Measurements from ENCODE around the gene BMF. TPM values are rescaled to one million over a fixed set of nuclear protein-coding genes. Genes with fewer than 3 reads are reported as not detected.

BMF gene
- total RNA-seq, 2 experiments from 2014 or later: 4.8 to 11.1 TPM

DNA sequence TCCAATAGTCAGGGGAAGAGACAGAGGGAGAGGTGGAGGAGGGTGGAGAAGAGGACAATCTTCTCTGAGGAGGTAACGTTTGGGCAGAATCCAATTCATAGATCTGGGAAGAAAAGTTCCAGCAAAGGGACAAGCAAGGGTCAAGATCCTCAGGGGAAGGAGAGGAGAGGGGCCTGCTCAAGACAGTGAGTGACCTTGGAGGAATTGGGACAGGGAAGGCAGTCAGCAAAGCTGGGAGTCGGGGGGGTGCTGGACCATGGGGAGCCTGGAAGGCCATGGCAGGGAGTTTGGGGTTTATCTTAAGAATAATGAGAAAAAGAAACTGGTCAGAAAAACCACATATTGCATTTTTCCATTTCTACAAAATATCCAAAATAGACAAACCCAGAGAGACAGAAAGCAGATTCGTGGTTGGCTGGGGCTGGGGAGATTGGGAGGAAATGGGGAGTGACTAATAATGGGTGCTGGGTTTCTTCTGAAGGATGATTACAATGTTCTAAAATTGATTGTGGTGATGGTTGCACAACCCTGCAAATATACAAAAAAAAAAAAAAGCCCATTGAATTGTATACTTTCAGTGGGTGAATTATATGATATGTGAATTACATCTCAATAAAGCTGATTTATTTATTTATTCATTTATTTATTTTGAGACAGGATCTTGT is 50.1 kb downstream of the BMF start:
- TF ChIP-seq EZH2phosphoT487 (IDR thresholded peaks at IDR 0.05; ENCODE audit: borderline replicate concordance, low read depth, low read length): no peak
- TF ChIP-seq, protein P1, sequence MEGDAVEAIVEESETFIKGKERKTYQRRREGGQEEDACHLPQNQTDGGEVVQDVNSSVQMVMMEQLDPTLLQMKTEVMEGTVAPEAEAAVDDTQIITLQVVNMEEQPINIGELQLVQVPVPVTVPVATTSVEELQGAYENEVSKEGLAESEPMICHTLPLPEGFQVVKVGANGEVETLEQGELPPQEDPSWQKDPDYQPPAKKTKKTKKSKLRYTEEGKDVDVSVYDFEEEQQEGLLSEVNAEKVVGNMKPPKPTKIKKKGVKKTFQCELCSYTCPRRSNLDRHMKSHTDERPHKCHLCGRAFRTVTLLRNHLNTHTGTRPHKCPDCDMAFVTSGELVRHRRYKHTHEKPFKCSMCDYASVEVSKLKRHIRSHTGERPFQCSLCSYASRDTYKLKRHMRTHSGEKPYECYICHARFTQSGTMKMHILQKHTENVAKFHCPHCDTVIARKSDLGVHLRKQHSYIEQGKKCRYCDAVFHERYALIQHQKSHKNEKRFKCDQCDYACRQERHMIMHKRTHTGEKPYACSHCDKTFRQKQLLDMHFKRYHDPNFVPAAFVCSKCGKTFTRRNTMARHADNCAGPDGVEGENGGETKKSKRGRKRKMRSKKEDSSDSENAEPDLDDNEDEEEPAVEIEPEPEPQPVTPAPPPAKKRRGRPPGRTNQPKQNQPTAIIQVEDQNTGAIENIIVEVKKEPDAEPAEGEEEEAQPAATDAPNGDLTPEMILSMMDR (conservative IDR thresholded peaks at IDR 0.05; ENCODE audit: low read length): no peak
- H3K27ac ChIP-seq (ENCODE audit: low read depth, low read length, poor library complexity, severe bottlenecking): no peak overlapping the region
- peaks cover 54% of the 10 kb centered on the region for H3K4me1 ChIP-seq (ENCODE audit: insufficient read depth, low read length, poor library complexity, severe bottlenecking)
- POLR2A ChIA-PET: interaction anchor here (0.6 to 1.0 kb wide), 5 partner anchors 10 to 172 kb away, joined by 3 to 5 read pairs (median 4); no protein-coding TSS in a partner anchor
- BruUV-seq (replicated peaks): no TSS peak
- no peaks in the 10 kb centered on the region for H3K79me2 ChIP-seq (ENCODE audit: insufficient read depth, low read depth, low read length)
- CTCF ChIA-PET (ENCODE audit: unreplicated experiment): no interaction called here
- H3K4me3 ChIP-seq (ENCODE audit: low read depth, low read length, poor library complexity, severe bottlenecking): no peak overlapping the region
- H3K9me3 ChIP-seq (ENCODE audit: low read length): no peaks in the 10 kb centered on the region
- intact Hi-C loops (cut with micrococcal nuclease; ENCODE audit: unreplicated experiment): no loop called here
- no peaks in the 10 kb centered on the region for H4K20me1 ChIP-seq (ENCODE audit: insufficient read depth, low read length)
- H3K9me2 ChIP-seq (ENCODE audit: insufficient read depth, low read length): no peaks in the 10 kb centered on the region
- no peaks in the 10 kb centered on the region for H3K36me3 ChIP-seq (ENCODE audit: insufficient read depth, low read length)
- no peak for DNase-seq (ENCODE audit: low spot score)
- H2AFZ ChIP-seq (ENCODE audit: low read length): no peak overlapping the region
- 0 out of 2 replicates have a peak overlapping the region, but pooled peaks have one; percentile 4 for H3K4me2 ChIP-seq (ENCODE audit: low read length)

GRCh38 chr15:40055576-40056293 is 52.9 kb downstream of the BMF start:
- Histone ChIP-seq H3K4me1 (ENCODE audit: insufficient read depth, low read length, poor library complexity, severe bottlenecking) (peaks cover 58% of the 10 kb centered on the region), H4K20me1 (ENCODE audit: insufficient read depth, low read length) (no peaks in the 10 kb centered on the region), H3K36me3 (ENCODE audit: insufficient read depth, low read length) (no peaks in the 10 kb centered on the region), H3K9me3 (ENCODE audit: low read length) (no peaks in the 10 kb centered on the region), H3K27ac (ENCODE audit: low read depth, low read length, poor library complexity, severe bottlenecking) (no peak overlapping the region), H3K79me2 (ENCODE audit: insufficient read depth, low read depth, low read length) (no peaks in the 10 kb centered on the region), H3K9me2 (ENCODE audit: insufficient read depth, low read length) (no peaks in the 10 kb centered on the region), H3K4me3 (ENCODE audit: low read depth, low read length, poor library complexity, severe bottlenecking) (peak overlapping the region; percentile 22), H3K4me2 (ENCODE audit: low read length) (peak overlapping the region; percentile 71), H2AFZ (ENCODE audit: low read length) (no peak overlapping the region)
- TF ChIP-seq EZH2phosphoT487 (IDR thresholded peaks at IDR 0.05; ENCODE audit: borderline replicate concordance, low read depth, low read length): no peak
- TF ChIP-seq, protein P1 (conservative IDR thresholded peaks at IDR 0.05; ENCODE audit: low read length): no peak
- intact Hi-C loops (cut with micrococcal nuclease; ENCODE audit: unreplicated experiment): loop anchor here (2.0 kb wide), 1 partner anchor 43 kb away; no protein-coding TSS in a partner anchor
- ChIA-PET CTCF (ENCODE audit: unreplicated experiment) (interaction anchor here (2.3 kb wide), 1 partner anchor 41 kb away, joined by 7 read pairs; no protein-coding TSS in a partner anchor), POLR2A (interaction anchor here (0.7 to 3.5 kb wide), 3 partner anchors 43 to 266 kb away, joined by 3 to 10 read pairs (median 4); no protein-coding TSS in a partner anchor)
- DNase-seq (ENCODE audit: low spot score): no peak
- no TSS peak for BruUV-seq (replicated peaks)
